Measurements from ENCODE around the gene LRG1. TPM values are rescaled to one million over a fixed set of nuclear protein-coding genes. Genes with fewer than 3 reads are reported as not detected.

Gene LRG1
- total and polyA plus RNA-seq, 10 of the 15 experiments (the other 5 are each of a cell fraction or from before 2014, with no cell fraction given): 0.29 to 4.7 (median 0.58) TPM

DNA sequence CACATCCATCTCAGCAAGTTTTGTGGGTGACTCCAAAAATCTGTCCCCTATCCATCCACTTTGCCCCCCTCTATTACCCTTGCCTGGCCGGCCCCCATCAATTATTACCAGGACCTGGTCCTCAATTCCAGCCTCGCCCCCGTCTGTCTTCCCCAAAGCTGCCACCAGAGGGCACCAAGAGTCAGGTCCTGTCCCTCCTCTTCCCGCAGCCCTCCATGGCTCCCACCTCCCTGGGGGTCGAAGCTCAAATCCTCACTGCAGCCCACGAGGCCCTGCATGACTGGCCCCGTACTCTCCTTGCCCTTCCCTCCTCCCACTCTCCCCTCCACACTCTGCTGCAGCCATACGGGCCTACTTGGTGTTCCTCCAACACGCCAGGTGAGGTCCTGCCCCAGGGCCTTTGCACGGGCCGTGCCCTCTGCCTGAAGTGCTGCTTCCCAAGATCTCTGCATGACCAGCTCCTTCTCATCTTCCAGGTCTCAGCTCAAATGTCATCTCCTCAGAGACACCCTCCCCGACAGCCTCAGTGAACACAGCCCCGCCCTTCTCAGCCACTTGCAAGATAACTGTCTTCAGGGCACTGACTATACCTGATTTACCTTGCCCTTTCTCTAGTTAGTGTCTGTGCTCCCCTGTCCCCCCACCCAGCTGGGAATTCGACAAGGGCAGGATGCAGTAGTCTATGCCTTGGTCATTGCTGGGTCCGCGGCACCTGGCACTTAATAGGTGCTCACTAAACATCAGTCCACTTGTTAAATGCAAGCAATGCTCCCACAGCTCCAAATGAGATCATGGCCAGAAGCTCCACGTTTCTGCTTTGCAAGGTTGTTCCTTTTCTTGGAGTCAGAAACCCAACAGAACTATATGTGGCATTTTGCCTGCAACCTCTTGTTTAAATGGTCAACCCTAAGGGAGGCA is 36.4 kb upstream of the LRG1 start:
- no peak overlapping the region for H3K4me3 ChIP-seq
- H3K27ac ChIP-seq (ENCODE audit: control insufficient read depth, insufficient read depth): no peak overlapping the region
- 36% methylated on average over 16 of the region's 17 CpGs for WGBS (ENCODE audit: insufficient coverage, insufficient replicate concordance, low lambda C conversion rate, missing lambda C conversion rate)
- RAD21 ChIA-PET (ENCODE audit: unreplicated experiment): interaction anchor here (1.6 to 2.6 kb wide), 2 partner anchors 57 to 60 kb away, joined by 6 to 13 read pairs; no protein-coding TSS in a partner anchor
- H3K9ac ChIP-seq (ENCODE audit: control insufficient read depth, insufficient read depth, low read length): no peak overlapping the region
- intact Hi-C loops (cut with micrococcal nuclease; ENCODE audit: unreplicated experiment): loop anchor here (2.0 kb wide), 1 partner anchor 61 kb away; no protein-coding TSS in a partner anchor
- POLR2A ChIA-PET: no interaction called here
- H3K36me3 ChIP-seq (ENCODE audit: control insufficient read depth in 2 of 2, insufficient read depth in 2 of 2, low read length in 1 of 2): no peaks in the 10 kb centered on the region
- CTCF ChIA-PET: interaction anchor here (0.7 to 3.4 kb wide), 11 partner anchors 10 to 315 kb away, joined by 3 to 45 read pairs (median 4); no protein-coding TSS in a partner anchor
- in situ Hi-C loops (cut with MboI): loop anchor here (5.0 kb wide), 1 partner anchor 61 kb away; the partner anchor contains the start of gene TNFAIP8L1
- no peak overlapping the region for H2AFZ ChIP-seq (ENCODE audit: control insufficient read depth, low read depth, low read length)
- ATAC-seq: peak; percentile 83
- H4K20me1 ChIP-seq (ENCODE audit: control insufficient read depth, insufficient read depth): no peaks in the 10 kb centered on the region
- no peak overlapping the region for H3K4me2 ChIP-seq (ENCODE audit: control insufficient read depth, insufficient read depth)
- H3K79me2 ChIP-seq (ENCODE audit: control insufficient read depth, insufficient read depth, low read length): no peaks in the 10 kb centered on the region
- no peaks in the 10 kb centered on the region for H3K4me1 ChIP-seq (ENCODE audit: control insufficient read depth, insufficient read depth, low read length)
- BruUV-seq (replicated peaks): no TSS peak
- no peak for DNase-seq (ENCODE audit: low read depth, low spot score)
- H3K9me3 ChIP-seq (replicated peaks; ENCODE audit: control insufficient read depth, insufficient read depth, low read length): no peaks in the 10 kb centered on the region
- SMC1A ChIA-PET (ENCODE audit: uncharacterized antibody, unreplicated experiment): interaction anchor here (0.8 to 2.7 kb wide), 4 partner anchors 39 to 125 kb away, joined by 3 to 13 read pairs (median 7); no protein-coding TSS in a partner anchor
- FAIRE-seq: peak; percentile 61
- H3K27me3 ChIP-seq (replicated peaks in 1 of 2; ENCODE audit: control insufficient read depth in 2 of 2, insufficient read depth in 2 of 2, low read length in 1 of 2): peaks cover 2 to 4% of the 10 kb centered on the region in 2 experiments
- TF ChIP-seq CBX5 (IDR thresholded peaks at IDR 0.05; ENCODE audit: low read depth): no peak
- TF ChIP-seq RUNX3 (IDR thresholded peaks at IDR 0.05; ENCODE audit: low read length): no peak
- TF ChIP-seq TARDBP (IDR thresholded peaks at IDR 0.05; ENCODE audit: borderline replicate concordance): no peak
- TF ChIP-seq NFYA (IDR thresholded peaks at IDR 0.05; ENCODE audit: borderline replicate concordance, low read depth, low read length): no peak
- TF ChIP-seq, protein P1, sequence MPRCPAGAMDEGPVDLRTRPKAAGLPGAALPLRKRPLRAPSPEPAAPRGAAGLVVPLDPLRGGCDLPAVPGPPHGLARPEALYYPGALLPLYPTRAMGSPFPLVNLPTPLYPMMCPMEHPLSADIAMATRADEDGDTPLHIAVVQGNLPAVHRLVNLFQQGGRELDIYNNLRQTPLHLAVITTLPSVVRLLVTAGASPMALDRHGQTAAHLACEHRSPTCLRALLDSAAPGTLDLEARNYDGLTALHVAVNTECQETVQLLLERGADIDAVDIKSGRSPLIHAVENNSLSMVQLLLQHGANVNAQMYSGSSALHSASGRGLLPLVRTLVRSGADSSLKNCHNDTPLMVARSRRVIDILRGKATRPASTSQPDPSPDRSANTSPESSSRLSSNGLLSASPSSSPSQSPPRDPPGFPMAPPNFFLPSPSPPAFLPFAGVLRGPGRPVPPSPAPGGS (IDR thresholded peaks at IDR 0.05; ENCODE audit: borderline replicate concordance, insufficient read depth, low read depth, low read length, poor library complexity, severe bottlenecking): no peak
- no peak for TF ChIP-seq NR2F1 (conservative IDR thresholded peaks at IDR 0.05)
- no peak for TF ChIP-seq SUZ12 (IDR thresholded peaks at IDR 0.05; ENCODE audit: unreplicated experiment)
- no peak for TF ChIP-seq CHD2 (IDR thresholded peaks at IDR 0.05; ENCODE audit: borderline replicate concordance, low read depth, low read length)
- no peak for TF ChIP-seq TCF12 (IDR thresholded peaks at IDR 0.05; ENCODE audit: low read depth, low read length)
- no peak for TF ChIP-seq CREM (IDR thresholded peaks at IDR 0.05; ENCODE audit: low read depth)
- TF ChIP-seq SMC3 (IDR thresholded peaks at IDR 0.05; ENCODE audit: borderline replicate concordance, low read length): peak; percentile 65
- TF ChIP-seq, protein P2, sequence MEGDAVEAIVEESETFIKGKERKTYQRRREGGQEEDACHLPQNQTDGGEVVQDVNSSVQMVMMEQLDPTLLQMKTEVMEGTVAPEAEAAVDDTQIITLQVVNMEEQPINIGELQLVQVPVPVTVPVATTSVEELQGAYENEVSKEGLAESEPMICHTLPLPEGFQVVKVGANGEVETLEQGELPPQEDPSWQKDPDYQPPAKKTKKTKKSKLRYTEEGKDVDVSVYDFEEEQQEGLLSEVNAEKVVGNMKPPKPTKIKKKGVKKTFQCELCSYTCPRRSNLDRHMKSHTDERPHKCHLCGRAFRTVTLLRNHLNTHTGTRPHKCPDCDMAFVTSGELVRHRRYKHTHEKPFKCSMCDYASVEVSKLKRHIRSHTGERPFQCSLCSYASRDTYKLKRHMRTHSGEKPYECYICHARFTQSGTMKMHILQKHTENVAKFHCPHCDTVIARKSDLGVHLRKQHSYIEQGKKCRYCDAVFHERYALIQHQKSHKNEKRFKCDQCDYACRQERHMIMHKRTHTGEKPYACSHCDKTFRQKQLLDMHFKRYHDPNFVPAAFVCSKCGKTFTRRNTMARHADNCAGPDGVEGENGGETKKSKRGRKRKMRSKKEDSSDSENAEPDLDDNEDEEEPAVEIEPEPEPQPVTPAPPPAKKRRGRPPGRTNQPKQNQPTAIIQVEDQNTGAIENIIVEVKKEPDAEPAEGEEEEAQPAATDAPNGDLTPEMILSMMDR (IDR thresholded peaks at IDR 0.05 in 2 of 3, conservative IDR thresholded peaks at IDR 0.05 in 1 of 3; ENCODE audit: control insufficient read depth in 2 of 3, extremely low read depth in 1 of 3, insufficient read depth in 1 of 3, low read depth in 3 of 3, low read length in 3 of 3): peak; percentile 66 to 80 (median 74)
- TF ChIP-seq, protein P3, sequence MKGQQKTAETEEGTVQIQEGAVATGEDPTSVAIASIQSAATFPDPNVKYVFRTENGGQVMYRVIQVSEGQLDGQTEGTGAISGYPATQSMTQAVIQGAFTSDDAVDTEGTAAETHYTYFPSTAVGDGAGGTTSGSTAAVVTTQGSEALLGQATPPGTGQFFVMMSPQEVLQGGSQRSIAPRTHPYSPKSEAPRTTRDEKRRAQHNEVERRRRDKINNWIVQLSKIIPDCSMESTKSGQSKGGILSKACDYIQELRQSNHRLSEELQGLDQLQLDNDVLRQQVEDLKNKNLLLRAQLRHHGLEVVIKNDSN (IDR thresholded peaks at IDR 0.05; ENCODE audit: borderline replicate concordance, extremely low read length, insufficient read depth, low read depth, low read length): no peak
- TF ChIP-seq YY1 (IDR thresholded peaks at IDR 0.05; ENCODE audit: low read depth, low read length): peak; percentile 35; the same call in 1 of the 2 replicates
- TF ChIP-seq STAT1 (conservative IDR thresholded peaks at IDR 0.05): no peak
- TF ChIP-seq, protein P4, sequence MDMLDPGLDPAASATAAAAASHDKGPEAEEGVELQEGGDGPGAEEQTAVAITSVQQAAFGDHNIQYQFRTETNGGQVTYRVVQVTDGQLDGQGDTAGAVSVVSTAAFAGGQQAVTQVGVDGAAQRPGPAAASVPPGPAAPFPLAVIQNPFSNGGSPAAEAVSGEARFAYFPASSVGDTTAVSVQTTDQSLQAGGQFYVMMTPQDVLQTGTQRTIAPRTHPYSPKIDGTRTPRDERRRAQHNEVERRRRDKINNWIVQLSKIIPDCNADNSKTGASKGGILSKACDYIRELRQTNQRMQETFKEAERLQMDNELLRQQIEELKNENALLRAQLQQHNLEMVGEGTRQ (IDR thresholded peaks at IDR 0.05; ENCODE audit: borderline replicate concordance, low read depth, low read length): no peak
- TF ChIP-seq WRNIP1 (IDR thresholded peaks at IDR 0.05; ENCODE audit: borderline replicate concordance, low read depth, low read length): no peak
